HUES64 (cell line): ENCODE results near the gene JAZF1.

ENCODE experiments used
- H3K27ac ChIP-seq: 2 replicates; pipeline ENCODE4 v1.7.0; 2013; ENCODE audit warnings: low read depth, low read length, inconsistent platforms
- H3K27me3 ChIP-seq: 2 replicates; pipeline ENCODE4 v1.6.1; 2013; ENCODE audit warnings: mild to moderate bottlenecking, low read length; ENCODE audit not compliant: insufficient read depth
- H3K36me3 ChIP-seq: 2 replicates; pipeline ENCODE4 v1.6.1; 2013; ENCODE audit warnings: mild to moderate bottlenecking, low read length; ENCODE audit not compliant: insufficient read depth
- H3K4me1 ChIP-seq: 2 replicates; pipeline ENCODE4 v1.6.1; 2013; ENCODE audit warnings: mild to moderate bottlenecking, low read length, moderate library complexity; ENCODE audit not compliant: insufficient read depth
- H3K4me3 ChIP-seq: 2 replicates; pipeline ENCODE4 v1.5.1; 2013; ENCODE audit warnings: mild to moderate bottlenecking, low read length, moderate library complexity
- H3K9ac ChIP-seq: 2 replicates; pipeline ENCODE4 v1.6.1; 2013; ENCODE audit warnings: mild to moderate bottlenecking, low read depth, low read length
- H3K9me3 ChIP-seq: 2 replicates; pipeline ENCODE4 v1.6.1; 2013; ENCODE audit warnings: low read depth, low read length; ENCODE audit not compliant: insufficient read depth
- WGBS: fragments of 150-250, 120-280 bp; methylation state at CpG from one replicate; pipeline ENCODE4 v1.1.7; 2013; ENCODE audit warnings: missing lambda C conversion rate; 5-methylcytosine and 5-hydroxymethylcytosine counted together

Gene JAZF1

GRCh38 chr7:27965650-27966049 is 214.9 kb downstream of the JAZF1 start:
- WGBS, result 100% methylated on average over 2 of the region's 2 CpGs

GRCh38 chr7:27964820-27965219 is 215.8 kb downstream of the JAZF1 start:
- Histone ChIP-seq H3K4me1 (no peaks in the 10 kb centered on the region), H3K27me3 (no peaks in the 10 kb centered on the region), H3K4me3 (no peak overlapping the region), H3K27ac (no peak overlapping the region), H3K9ac (no peak overlapping the region), H3K9me3 (no peaks in the 10 kb centered on the region), H3K36me3 (no peaks in the 10 kb centered on the region)
- WGBS, result 100% methylated on average over 2 of the region's 3 CpGs

More at GRCh38 chr7:27965650-27966049, 214.9 kb downstream of the JAZF1 start:
- H3K9me3 ChIP-seq, result no peaks in the 10 kb centered on the region
- H3K36me3 ChIP-seq, result no peaks in the 10 kb centered on the region
- H3K9ac ChIP-seq, result no peak overlapping the region
- H3K27me3 ChIP-seq, result no peaks in the 10 kb centered on the region
- no peak overlapping the region for H3K27ac ChIP-seq
- H3K4me1 ChIP-seq, result no peaks in the 10 kb centered on the region
- no peak overlapping the region for H3K4me3 ChIP-seq

- H3K27me3 ChIP-seq, result no peaks in the 10 kb centered on the region
- H3K27ac ChIP-seq, result no peak overlapping the region
- no peaks in the 10 kb centered on the region for H3K9me3 ChIP-seq
- H3K9ac ChIP-seq, result no peak overlapping the region
- no CpG with 5 or more reads among the region's 1 CpG for WGBS
- no peaks in the 10 kb centered on the region for H3K36me3 ChIP-seq
- H3K4me3 ChIP-seq, result no peak overlapping the region
- no peaks in the 10 kb centered on the region for H3K4me1 ChIP-seq
These were observed 217.5 kb downstream of the JAZF1 start for GRCh38 chr7:27963056-27963455.

- H3K4me1 ChIP-seq, result no peaks in the 10 kb centered on the region
- H3K36me3 ChIP-seq, result no peaks in the 10 kb centered on the region
- no peak overlapping the region for H3K4me3 ChIP-seq
- no peak overlapping the region for H3K27ac ChIP-seq
- no peaks in the 10 kb centered on the region for H3K9me3 ChIP-seq
- H3K27me3 ChIP-seq, result no peaks in the 10 kb centered on the region
- no peak overlapping the region for H3K9ac ChIP-seq
These were observed 218.3 kb downstream of the JAZF1 start for GRCh38 chr7:27962273-27962672.

GRCh38 chr7:27961255-27961654 is 219.3 kb downstream of the JAZF1 start:
- no peak overlapping the region for H3K27ac ChIP-seq
- no peaks in the 10 kb centered on the region for H3K9me3 ChIP-seq
- no peak overlapping the region for H3K9ac ChIP-seq
- no peaks in the 10 kb centered on the region for H3K27me3 ChIP-seq
- H3K36me3 ChIP-seq, result no peaks in the 10 kb centered on the region
- H3K4me1 ChIP-seq, result no peaks in the 10 kb centered on the region
- no peak overlapping the region for H3K4me3 ChIP-seq
- WGBS, result 95% methylated on average over 5 of the region's 5 CpGs

GRCh38 chr7:27960415-27960814 is 220.2 kb downstream of the JAZF1 start:
- Histone ChIP-seq H3K36me3 (no peaks in the 10 kb centered on the region), H3K9ac (no peak overlapping the region), H3K4me1 (no peaks in the 10 kb centered on the region), H3K4me3 (no peak overlapping the region), H3K9me3 (no peaks in the 10 kb centered on the region), H3K27ac (no peak overlapping the region), H3K27me3 (no peaks in the 10 kb centered on the region)
- WGBS, result 79% methylated on average over 1 of the region's 1 CpG

- H3K9ac ChIP-seq, result no peak overlapping the region
- H3K27me3 ChIP-seq, result no peaks in the 10 kb centered on the region
- H3K4me3 ChIP-seq, result no peak overlapping the region
- H3K36me3 ChIP-seq, result no peaks in the 10 kb centered on the region
- no peaks in the 10 kb centered on the region for H3K4me1 ChIP-seq
- H3K9me3 ChIP-seq, result no peaks in the 10 kb centered on the region
- no peak overlapping the region for H3K27ac ChIP-seq
These were observed 221.6 kb downstream of the JAZF1 start for GRCh38 chr7:27958933-27959548.

GRCh38 chr7:27955596-27955995 is 225.0 kb downstream of the JAZF1 start:
- Histone ChIP-seq H3K4me3 (no peak overlapping the region), H3K4me1 (no peaks in the 10 kb centered on the region), H3K9me3 (no peaks in the 10 kb centered on the region), H3K27me3 (no peaks in the 10 kb centered on the region), H3K36me3 (no peaks in the 10 kb centered on the region), H3K9ac (no peak overlapping the region), H3K27ac (no peak overlapping the region)
- 88% methylated on average over 2 of the region's 2 CpGs for WGBS

- 97% methylated on average over 3 of the region's 3 CpGs for WGBS
- Histone ChIP-seq H3K36me3 (no peaks in the 10 kb centered on the region), H3K27ac (no peak overlapping the region), H3K9me3 (no peaks in the 10 kb centered on the region), H3K4me3 (no peak overlapping the region), H3K4me1 (no peaks in the 10 kb centered on the region), H3K9ac (no peak overlapping the region), H3K27me3 (no peaks in the 10 kb centered on the region)
These were observed 225.6 kb downstream of the JAZF1 start for GRCh38 chr7:27955011-27955410.

GRCh38 chr7:27953777-27954176 is 226.8 kb downstream of the JAZF1 start:
- Histone ChIP-seq H3K9me3 (no peaks in the 10 kb centered on the region), H3K4me3 (no peak overlapping the region), H3K36me3 (no peaks in the 10 kb centered on the region), H3K27ac (no peak overlapping the region), H3K4me1 (no peaks in the 10 kb centered on the region), H3K27me3 (no peaks in the 10 kb centered on the region), H3K9ac (no peak overlapping the region)
- 96% methylated on average over 1 of the region's 1 CpG for WGBS

GRCh38 chr7:27953361-27953760 is 227.2 kb downstream of the JAZF1 start:
- Histone ChIP-seq H3K9me3 (no peaks in the 10 kb centered on the region), H3K9ac (no peak overlapping the region), H3K27me3 (no peaks in the 10 kb centered on the region), H3K36me3 (no peaks in the 10 kb centered on the region), H3K27ac (no peak overlapping the region), H3K4me3 (no peak overlapping the region), H3K4me1 (no peaks in the 10 kb centered on the region)
- 83% methylated on average over 1 of the region's 1 CpG for WGBS
